Measurements from ENCODE around the gene USP24. TPM values are rescaled to one million over a fixed set of nuclear protein-coding genes. Genes with fewer than 3 reads are reported as not detected.

The USP24 gene
- total and polyA plus RNA-seq, 10 of the 15 experiments (the other 5 are each of a cell fraction or from before 2014, with no cell fraction given) = 4.6 to 36.5 (median 25.3) TPM

DNA sequence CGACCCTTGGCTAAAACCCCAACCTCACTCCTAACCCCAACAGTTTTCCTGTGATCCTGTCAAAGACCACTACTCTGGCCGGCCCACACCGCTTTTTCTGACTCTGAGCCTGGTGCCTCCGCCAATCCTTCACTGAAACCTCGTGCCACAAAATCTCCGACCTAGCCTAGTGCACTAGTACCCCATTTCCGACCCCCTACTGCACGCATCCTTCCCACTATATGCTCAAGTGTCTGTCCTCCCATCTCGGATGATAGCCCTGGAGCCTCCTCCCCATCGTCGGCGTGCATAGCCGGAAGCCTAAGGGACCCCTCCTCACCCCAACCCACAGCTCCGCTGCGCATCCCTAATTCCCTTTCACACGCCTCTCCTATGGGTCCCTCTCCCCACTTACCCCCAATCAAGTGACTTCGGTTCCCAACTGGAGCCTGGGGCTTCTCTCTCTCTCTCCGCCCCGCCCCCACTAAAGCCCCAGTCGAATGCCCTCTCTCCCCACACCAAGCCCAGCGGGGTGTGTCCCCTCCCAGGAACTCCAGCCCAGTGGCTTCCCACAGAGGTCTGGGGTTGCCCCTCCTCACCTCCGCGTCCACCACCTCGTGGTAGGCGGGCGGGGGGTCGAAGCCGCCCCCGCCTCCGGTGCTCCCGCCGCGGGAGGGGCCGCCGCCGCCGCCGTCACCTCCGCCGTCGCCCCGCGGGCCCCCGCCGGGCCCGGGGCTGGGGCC is 791 bp downstream of the USP24 start:
- H2AFZ ChIP-seq (ENCODE audit: control insufficient read depth, low read depth, low read length) = peak overlapping the region; percentile 65
- ATAC-seq (peak; percentile 8), FAIRE-seq (no peak), DNase-seq (ENCODE audit: low read depth, low spot score) (no peak)
- H3K36me3 ChIP-seq (ENCODE audit: control insufficient read depth in 2 of 2, insufficient read depth in 2 of 2, low read length in 1 of 2) = no peaks in the 10 kb centered on the region
- no peaks in the 10 kb centered on the region for H4K20me1 ChIP-seq (ENCODE audit: control insufficient read depth, insufficient read depth)
- CTCF ChIA-PET = no interaction called here
- H3K9me3 ChIP-seq (replicated peaks; ENCODE audit: control insufficient read depth, insufficient read depth, low read length) = no peaks in the 10 kb centered on the region
- intact Hi-C loops (cut with micrococcal nuclease; ENCODE audit: unreplicated experiment) = loop anchor here (1.0 to 10.0 kb wide), 4 partner anchors 43 to 1350 kb away; no protein-coding TSS in a partner anchor
- POLR2A ChIA-PET = interaction anchor here (0.6 to 4.0 kb wide), 3 partner anchors 9 to 42 kb away, joined by 3 to 16 read pairs (median 3); no protein-coding TSS in a partner anchor
- peak overlapping the region; percentile 87 for H3K27ac ChIP-seq (ENCODE audit: control insufficient read depth, insufficient read depth)
- RAD21 ChIA-PET (ENCODE audit: unreplicated experiment) = interaction anchor here (1.6 to 2.7 kb wide), 3 partner anchors 41 to 62 kb away, joined by 5 to 8 read pairs (median 8); no protein-coding TSS in a partner anchor
- WGBS (ENCODE audit: insufficient coverage, insufficient replicate concordance, low lambda C conversion rate, missing lambda C conversion rate) = under 1% methylated on average over 43 of the region's 46 CpGs
- peak overlapping the region; percentile 89 for H3K4me3 ChIP-seq
- peaks cover 64% of the 10 kb centered on the region for H3K79me2 ChIP-seq (ENCODE audit: control insufficient read depth, insufficient read depth, low read length)
- BruUV-seq (replicated peaks) = no TSS peak
- peaks cover 13% of the 10 kb centered on the region for H3K4me1 ChIP-seq (ENCODE audit: control insufficient read depth, insufficient read depth, low read length)
- H3K9ac ChIP-seq (ENCODE audit: control insufficient read depth, insufficient read depth, low read length) = peak overlapping the region; percentile 65
- SMC1A ChIA-PET (ENCODE audit: uncharacterized antibody, unreplicated experiment) = interaction anchor here (1.1 to 1.7 kb wide), 2 partner anchors 21 to 71 kb away, joined by 3 to 8 read pairs; no protein-coding TSS in a partner anchor
- H3K27me3 ChIP-seq (replicated peaks in 1 of 2; ENCODE audit: control insufficient read depth in 2 of 2, insufficient read depth in 2 of 2, low read length in 1 of 2) = no peaks in the 10 kb centered on the region
- in situ Hi-C loops (cut with MboI) = no loop called here
- peak overlapping the region; percentile 97 for H3K4me2 ChIP-seq (ENCODE audit: control insufficient read depth, insufficient read depth)
- TF ChIP-seq EGR1 (IDR thresholded peaks at IDR 0.05; ENCODE audit: borderline replicate concordance in 1 of 2, low read depth in 2 of 2, low read length in 2 of 2) = peak in 1 of 2 experiments; percentile 77; a peak in 1 of 3 replicates
- 0 out of 2 replicates have a peak, but pooled peaks have one; percentile 1 for TF ChIP-seq MXI1 (IDR thresholded peaks at IDR 0.05; ENCODE audit: low read depth, low read length)
- TF ChIP-seq MTA2 (IDR thresholded peaks at IDR 0.05; ENCODE audit: low read depth) = peak; percentile 25; the same call in 1 of the 2 replicates
- TF ChIP-seq NFXL1 (IDR thresholded peaks at IDR 0.05; ENCODE audit: borderline replicate concordance) = no peak
- TF ChIP-seq CREM (IDR thresholded peaks at IDR 0.05; ENCODE audit: low read depth) = 0 out of 2 replicates have a peak, but pooled peaks have one; percentile 15
- TF ChIP-seq RUNX3 (IDR thresholded peaks at IDR 0.05; ENCODE audit: low read length) = peak; percentile 36; the same call in 1 of the 2 replicates
- TF ChIP-seq, protein P1, sequence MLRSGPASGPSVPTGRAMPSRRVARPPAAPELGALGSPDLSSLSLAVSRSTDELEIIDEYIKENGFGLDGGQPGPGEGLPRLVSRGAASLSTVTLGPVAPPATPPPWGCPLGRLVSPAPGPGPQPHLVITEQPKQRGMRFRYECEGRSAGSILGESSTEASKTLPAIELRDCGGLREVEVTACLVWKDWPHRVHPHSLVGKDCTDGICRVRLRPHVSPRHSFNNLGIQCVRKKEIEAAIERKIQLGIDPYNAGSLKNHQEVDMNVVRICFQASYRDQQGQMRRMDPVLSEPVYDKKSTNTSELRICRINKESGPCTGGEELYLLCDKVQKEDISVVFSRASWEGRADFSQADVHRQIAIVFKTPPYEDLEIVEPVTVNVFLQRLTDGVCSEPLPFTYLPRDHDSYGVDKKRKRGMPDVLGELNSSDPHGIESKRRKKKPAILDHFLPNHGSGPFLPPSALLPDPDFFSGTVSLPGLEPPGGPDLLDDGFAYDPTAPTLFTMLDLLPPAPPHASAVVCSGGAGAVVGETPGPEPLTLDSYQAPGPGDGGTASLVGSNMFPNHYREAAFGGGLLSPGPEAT (IDR thresholded peaks at IDR 0.05; ENCODE audit: low read depth) = 0 out of 2 replicates have a peak, but pooled peaks have one; percentile 17
- TF ChIP-seq MEF2B (IDR thresholded peaks at IDR 0.05; ENCODE audit: partially characterized antibody, poor library complexity, severe bottlenecking) = peak; percentile 13
- TF ChIP-seq HCFC1 (IDR thresholded peaks at IDR 0.05; ENCODE audit: low read length) = no peak
- no peak for TF ChIP-seq ZBTB33 (IDR thresholded peaks at IDR 0.05)
- TF ChIP-seq CHD4 (IDR thresholded peaks at IDR 0.05) = no peak
- TF ChIP-seq ZNF622 (IDR thresholded peaks at IDR 0.05) = no peak
- TF ChIP-seq HDGF (IDR thresholded peaks at IDR 0.05) = no peak
- peak; percentile 92 for TF ChIP-seq PAX5 (IDR thresholded peaks at IDR 0.05; ENCODE audit: borderline replicate concordance, low read depth, low read length)
- TF ChIP-seq TARDBP (IDR thresholded peaks at IDR 0.05; ENCODE audit: borderline replicate concordance) = no peak
- TF ChIP-seq NFYA (IDR thresholded peaks at IDR 0.05; ENCODE audit: borderline replicate concordance, low read depth, low read length) = no peak
- TF ChIP-seq BHLHE40 (IDR thresholded peaks at IDR 0.05; ENCODE audit: borderline replicate concordance in 1 of 2, low read depth in 2 of 2, low read length in 1 of 2) = no peak
- no peak for TF ChIP-seq BCL11A (IDR thresholded peaks at IDR 0.05; ENCODE audit: low read depth, low read length)
- TF ChIP-seq STAT3 (IDR thresholded peaks at IDR 0.05; ENCODE audit: low read depth, low read length) = no peak
- TF ChIP-seq KDM1A (IDR thresholded peaks at IDR 0.05; ENCODE audit: borderline replicate concordance) = no peak
- TF ChIP-seq NBN (IDR thresholded peaks at IDR 0.05) = peak; percentile 75; the same call in 1 of the 2 replicates
- TF ChIP-seq TCF12 (IDR thresholded peaks at IDR 0.05; ENCODE audit: low read depth, low read length) = no peak
- TF ChIP-seq FOXK2 (IDR thresholded peaks at IDR 0.05) = no peak
- TF ChIP-seq PML (IDR thresholded peaks at IDR 0.05; ENCODE audit: low read length) = no peak

Measured in GM12878 (cell line).